K562 (cell line): ENCODE results near the gene CD302. TPM values are rescaled to one million over a fixed set of nuclear protein-coding genes. Genes with fewer than 3 reads are reported as not detected.

ENCODE experiments used
- ATAC-seq: fragments of 200-7000 bp; cut with Tn5 transposase; 3 replicates; pipeline ENCODE4 v1.9.1; 2020; ENCODE audit warnings: moderate library complexity
- BruUV-seq: library from RNA; stranded (reverse); fragments of 400-500 nt; replicated peaks from 2 replicates; lab custom pipeline; 2021; lab: Mats Ljungman, UMichigan
- CTCF ChIA-PET: fragments of 300-600 bp; formaldehyde crosslinking; extraction: SDS; loops from one replicate; lab custom pipeline; 2021; ENCODE audit warnings: low intra/inter-chr PET ratio; lab: Yijun Ruan, JAX
- POLR2A ChIA-PET: fragments of 300-600, 350-650 bp; sonication (Branson Sonifier 250); formaldehyde crosslinking; extraction: SDS; loops from one replicate; lab custom pipeline; 2021; ENCODE audit warnings: antibody characterized with exemption, inconsistent platforms; lab: Yijun Ruan, JAX
- DNase-seq, 4 experiments: peaks; one replicate each; pipeline versions ENCODE4 v3.0.0 to v3.0.0-alpha.2; 2011 to 2018; ENCODE audit warnings: low spot score in 3 of 4, mixed read lengths in 3 of 4; ENCODE audit errors: extremely low read depth in 1 of 4
- FAIRE-seq: peaks from 2 replicates; lab custom pipeline; 2011; peaks lifted over from hg19 to GRCh38; lab: Jason Lieb, UNC
- H2AFZ ChIP-seq: 2 replicates; pipeline ENCODE4 v1.6.0; 2011; ENCODE audit warnings: low read depth, low read length, control low read depth, inconsistent platforms
- H3K27ac ChIP-seq: fragments of 200-600 bp; 3 replicates; pipeline ENCODE4 v1.8.0; 2011; ENCODE audit warnings: low read depth, mild to moderate bottlenecking, control low read depth, inconsistent platforms, low read length, moderate library complexity, mixed read lengths; ENCODE audit errors: extremely low read depth
- H3K27me3 ChIP-seq, 2 experiments: fragments of 300-600 bp in 1 of 2; 2 replicates in 1 of 2; 3 replicates in 1 of 2; pipeline versions ENCODE4 v1.6.0 to v1.8.0; 2011; ENCODE audit warnings: inconsistent platforms in 2 of 2, low read length in 2 of 2, mild to moderate bottlenecking in 1 of 2, mixed read lengths in 1 of 2, moderate library complexity in 1 of 2; ENCODE audit not compliant: control insufficient read depth in 2 of 2, insufficient read depth in 2 of 2
- H3K36me3 ChIP-seq: fragments of 300-600 bp; 3 replicates; pipeline ENCODE4 v1.8.0; 2011; ENCODE audit warnings: mild to moderate bottlenecking, low read length, inconsistent platforms; ENCODE audit not compliant: control insufficient read depth, insufficient read depth
- H3K4me1 ChIP-seq, 2 experiments: fragments of 200-600 bp in 1 of 2; replicated peaks in 1 of 2; 2 replicates in 1 of 2; 3 replicates in 1 of 2; pipeline versions ENCODE4 v1.5.1 to v1.8.0; 2011; ENCODE audit warnings: inconsistent platforms in 2 of 2, low read length in 2 of 2, mild to moderate bottlenecking in 1 of 2, mixed read lengths in 1 of 2, moderate library complexity in 1 of 2; ENCODE audit not compliant: control insufficient read depth in 2 of 2, insufficient read depth in 2 of 2
- H3K4me2 ChIP-seq: 2 replicates; pipeline ENCODE4 v1.6.1; 2011; ENCODE audit warnings: low read length, control low read depth, inconsistent platforms, mixed read lengths; ENCODE audit not compliant: insufficient read depth
- H3K4me3 ChIP-seq: fragments of 200-600 bp; sonication (generic), shearing (Covaris generic); 2 replicates; pipeline ENCODE4 v1.5.1; 2016; ENCODE audit warnings: control low read depth, inconsistent platforms
- H3K79me2 ChIP-seq: fragments of 200-600 bp; 3 replicates; pipeline ENCODE4 v1.8.0; 2011; ENCODE audit warnings: low read length, inconsistent platforms; ENCODE audit not compliant: control insufficient read depth, insufficient read depth
- H3K9ac ChIP-seq, 2 experiments: 2 replicates each; pipeline versions ENCODE4 v1.6.0 to v1.6.1; 2011; ENCODE audit warnings: low read depth in 2 of 2, low read length in 2 of 2, control low read depth in 1 of 2, inconsistent platforms in 1 of 2, mild to moderate bottlenecking in 1 of 2, mixed read lengths in 1 of 2; ENCODE audit not compliant: insufficient read depth in 1 of 2
- H3K9me1 ChIP-seq: one replicate; pipeline ENCODE4 v1.6.0; 2011; ENCODE audit warnings: inconsistent platforms, mild to moderate bottlenecking, low read length, moderate library complexity; ENCODE audit not compliant: control insufficient read depth, insufficient read depth
- H3K9me3 ChIP-seq: replicated peaks from 2 replicates; pipeline ENCODE4 v1.5.1; 2011; ENCODE audit warnings: low read depth, low read length, inconsistent platforms; ENCODE audit not compliant: control insufficient read depth, insufficient read depth
- H4K20me1 ChIP-seq: replicated peaks from 2 replicates; pipeline ENCODE4 v1.6.1; 2011; ENCODE audit warnings: low read length, inconsistent platforms, mixed read lengths; ENCODE audit not compliant: control insufficient read depth, insufficient read depth
- GABPB1 ChIP-seq: sonication (generic); formaldehyde crosslinking; IDR thresholded peaks from 2 replicates; pipeline ENCODE4 v1.8.0; 2022; ENCODE audit warnings: mild to moderate bottlenecking, missing genetic modification reagents
- HMBOX1 ChIP-seq: sonication (generic); IDR thresholded peaks from 2 replicates; pipeline ENCODE4 v1.6.1; 2016
- ZNF253 ChIP-seq: fragments of 250-450 bp; sonication (Bioruptor Pico); conservative IDR thresholded peaks from 2 replicates; pipeline ENCODE4 v1.6.1; 2021; ENCODE audit warnings: mild to moderate bottlenecking
- ZNF274 ChIP-seq: IDR thresholded peaks from 2 replicates; pipeline ENCODE4 v1.6.1; 2011; ENCODE audit warnings: low read depth, mild to moderate bottlenecking, low read length, moderate library complexity, borderline replicate concordance
- ZZZ3 ChIP-seq: fragments of 450-650 bp; IDR thresholded peaks from 2 replicates; pipeline ENCODE4 v1.6.1; 2016; ENCODE audit warnings: antibody characterized with exemption, mild to moderate bottlenecking, moderate library complexity
- WGBS: fragments of 100-300 bp; shearing (Covaris generic); methylation state at CpG from one replicate; pipeline ENCODE4 v1.1.6; 2016; ENCODE audit warnings: low coverage, mixed read lengths; ENCODE audit not compliant: insufficient coverage; ENCODE audit errors: missing lambda C conversion rate; 5-methylcytosine and 5-hydroxymethylcytosine counted together
- in situ Hi-C: fragments of 300-500 bp; cut with MboI; formaldehyde crosslinking; loops from 4 replicates; pipeline ENCODE4 v1.15.0; 2018; ENCODE audit warnings: inconsistent platforms, mixed read lengths
- intact Hi-C: fragments of 100-400 bp; cut with micrococcal nuclease; formaldehyde crosslinking; loops from 2 replicates; pipeline ENCODE4 v1.14.2; 2022
- polyA plus RNA-seq, 8 experiments: library from polyadenylated mRNA; depleted of rRNA in 4 of 8; stranded (reverse) in 5 of 8; unstranded in 3 of 8; fragments of >200 nt; fragmentation: Nextera tagmentation in 2 of 8; fragmentation: Illumina TruSeq in 1 of 8; extraction: Ambion mirVana in 2 of 8; extraction: Trizol in 1 of 8; gene quantifications; 2 replicates each; pipeline versions ENCODE4 v1.2.1 to v1.2.3, GENCODE V29; 2011 to 2014; ENCODE audit warnings: inconsistent platforms in 1 of 8, missing spikeins in 1 of 8
- total RNA-seq, 7 experiments: library from RNA; depleted of rRNA in 6 of 7; stranded (reverse); fragments of >200 nt in 6 of 7; fragmentation: Illumina TruSeq in 2 of 7; extraction: Trizol in 2 of 7; gene quantifications; 2 replicates each; pipeline versions ENCODE4 v1.2.1 to v1.2.3, GENCODE V29; 2011 to 2021; ENCODE audit warnings: low replicate concordance in 1 of 7

The CD302 gene
- total and polyA plus RNA-seq, 9 of the 15 experiments (the other 6 are each of a cell fraction or from before 2014, with no cell fraction given), result 0.03 to 0.07 (median 0.04) TPM; not detected in 5

DNA sequence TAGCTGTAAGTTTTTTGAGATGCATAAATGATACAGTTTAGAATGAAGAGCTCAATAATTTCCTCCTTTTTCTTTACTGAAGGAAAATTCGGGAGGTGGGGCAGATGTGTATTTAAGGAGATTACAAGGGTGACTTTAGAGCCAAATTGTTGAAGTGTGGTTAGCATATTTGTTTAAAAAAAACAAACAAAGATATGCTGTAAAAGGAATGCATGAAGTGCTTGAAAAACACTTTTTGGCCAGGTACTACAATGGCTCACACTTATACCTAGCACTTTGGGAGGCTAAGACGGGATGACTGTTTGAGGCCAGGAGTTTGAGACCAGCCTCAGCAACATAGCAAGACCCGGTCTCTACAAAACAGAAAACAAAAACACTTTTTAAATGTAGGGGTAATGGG is 38.4 kb downstream of the CD302 start (continued):
- TF ChIP-seq ZNF274 (no peak), GABPB1 (CRISPR knock-in tag) (no peak), ZNF253 (CRISPR knock-in tag) (no peak)
- TF ChIP-seq, all 486 proteins: peak for 0

GRCh38 chr2:159758686-159759085 is 39.3 kb downstream of the CD302 start:
- Histone ChIP-seq H3K9me1 (no peaks in the 10 kb centered on the region), H3K79me2 (peaks cover 26% of the 10 kb centered on the region), H4K20me1 (no peaks in the 10 kb centered on the region), H3K4me1 (no peaks in the 10 kb centered on the region), H2AFZ (no peak overlapping the region), H3K36me3 (peaks cover 94% of the 10 kb centered on the region), H3K9me3 (no peaks in the 10 kb centered on the region), H3K9ac (no peak overlapping the region), H3K4me2 (no peak overlapping the region), H3K27ac (no peak overlapping the region), H3K4me3 (no peak overlapping the region), H3K27me3 (no peaks in the 10 kb centered on the region)
- intact Hi-C loops (no loop called here), in situ Hi-C loops (no loop called here)
- no peak for ATAC-seq
- no peak for TF ChIP-seq HMBOX1
- TF ChIP-seq ZZZ3, result peak; percentile 62; the same call in 1 of the 2 replicates
- WGBS, result 100% methylated on average over 1 of the region's 1 CpG
- no TSS peak for BruUV-seq
- FAIRE-seq, result no peak
- POLR2A ChIA-PET, result interaction anchor here (0.7 to 1.9 kb wide), 3 partner anchors 15 to 33 kb away, joined by 3 to 6 read pairs (median 4); no protein-coding TSS in a partner anchor
- CTCF ChIA-PET, result no interaction called here
- no peak for DNase-seq
